ACHN (cell line): Measurements from ENCODE around the gene KANSL1.

ENCODE experiments used
- DNase-seq: peaks from one replicate; pipeline ENCODE4 v3.0.0-alpha.2; 2015
- in situ Hi-C: cut with HindIII; loops from 2 replicates; pipeline ENCODE4 v1.10.0; 2017; ENCODE audit warnings: low sequenced_read_pairs, low pct_ligation_motif_present, low pct_unique_long_range_greater_than_20kb

The KANSL1 gene

DNA sequence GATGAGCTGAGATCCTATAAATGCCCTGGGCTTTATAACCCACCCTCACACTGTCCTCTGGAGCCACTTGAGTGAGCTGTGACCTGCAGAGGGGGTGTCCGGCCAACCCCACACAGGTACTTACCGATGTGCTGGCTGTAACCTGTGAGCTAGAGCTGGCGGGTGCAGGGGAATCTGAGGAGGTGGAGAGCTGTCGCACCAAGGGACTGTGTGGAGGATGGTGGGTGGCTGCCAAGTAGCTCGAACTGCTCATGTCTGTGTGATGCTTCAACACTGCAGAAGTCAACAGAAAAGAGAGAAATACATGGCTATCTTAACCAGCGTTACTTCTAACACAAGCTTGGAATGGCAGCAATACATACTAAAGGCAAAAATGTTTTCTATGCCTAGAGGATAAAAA, 154.8 kb downstream of the KANSL1 start:
- DNase-seq, result no peak
- in situ Hi-C loops, result no loop called here

DNA sequence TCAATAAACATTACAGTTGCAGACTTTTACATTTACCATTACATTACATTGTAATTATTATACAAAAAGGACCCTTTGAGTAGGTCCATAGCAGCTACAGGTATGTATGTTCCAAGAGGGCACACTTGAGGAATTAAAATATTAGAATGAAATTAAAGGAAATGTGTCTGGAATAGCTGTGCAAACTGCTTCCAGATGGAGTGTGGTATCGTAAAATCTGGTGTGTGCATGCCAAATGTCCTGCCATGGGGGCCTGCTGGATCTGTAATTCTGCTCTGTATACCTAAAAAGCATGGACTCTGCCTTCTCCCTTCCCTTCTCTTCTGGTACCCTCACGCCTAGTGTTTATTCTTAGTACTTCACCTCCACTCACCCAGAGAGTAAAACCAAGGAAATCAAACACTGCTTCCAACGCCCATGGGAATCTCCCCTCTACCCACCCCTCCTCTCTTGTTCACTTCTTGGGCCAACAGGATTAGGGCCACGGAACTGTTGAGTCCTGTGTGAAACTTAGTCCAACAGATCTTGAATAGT, 155.4 kb downstream of the KANSL1 start:
- in situ Hi-C loops, result no loop called here
- DNase-seq, result no peak

- DNase-seq, result no peak
- in situ Hi-C loops, result no loop called here
Observed at GRCh38 chr17:46036491-46036890, 156.7 kb downstream of the KANSL1 start.

GRCh38 chr17:46035112-46035818, 158.0 kb downstream of the KANSL1 start:
- DNase-seq, result no peak
- in situ Hi-C loops, result no loop called here

- in situ Hi-C loops, result no loop called here
- no peak for DNase-seq
Observed at GRCh38 chr17:46033392-46033791, 159.8 kb downstream of the KANSL1 start.

DNA sequence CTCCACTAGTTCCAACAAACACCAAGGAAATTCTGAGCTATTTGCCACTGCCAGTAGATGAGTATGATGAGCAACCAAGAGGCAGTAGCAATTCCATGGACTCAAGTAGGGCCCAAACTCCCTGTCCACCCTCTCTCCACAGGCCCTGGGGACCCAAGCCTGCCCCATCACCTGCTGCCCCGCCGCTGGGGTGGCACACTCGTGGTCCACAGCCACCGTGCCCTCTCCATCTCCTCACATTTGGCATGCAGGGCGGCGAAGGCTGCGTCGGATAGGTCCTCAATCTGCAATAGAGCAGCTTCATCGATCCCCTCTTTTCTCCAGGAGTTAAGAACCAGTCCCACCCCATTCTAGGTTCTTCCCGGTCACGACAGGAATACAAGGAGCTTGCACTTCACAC, 160.3 kb downstream of the KANSL1 start:
- no peak for DNase-seq
- in situ Hi-C loops, result no loop called here

DNA sequence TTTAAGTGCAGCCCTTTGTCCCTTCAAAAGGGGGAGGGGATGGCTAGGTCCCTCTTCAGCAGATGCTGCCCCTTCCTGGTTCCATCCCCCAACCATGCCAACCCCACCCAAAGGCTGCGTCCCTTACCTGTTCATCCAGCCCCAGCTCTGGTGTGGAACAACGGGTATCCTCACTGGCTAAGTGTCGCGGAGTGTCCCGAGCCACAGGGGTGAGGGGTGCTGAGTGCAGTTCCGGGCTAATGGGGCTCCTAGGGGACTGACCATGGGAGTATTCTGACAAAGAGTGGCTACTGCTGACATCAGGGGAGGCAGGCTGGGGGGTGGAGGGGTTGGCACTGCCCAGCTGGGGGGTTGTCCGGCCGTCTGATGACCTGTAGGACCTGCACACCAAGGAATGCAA, 161.3 kb downstream of the KANSL1 start:
- no peak for DNase-seq
- in situ Hi-C loops, result no loop called here

GRCh38 chr17:46031440-46031839, 161.8 kb downstream of the KANSL1 start:
- no peak for DNase-seq
- in situ Hi-C loops, result no loop called here

- DNase-seq, result no peak
- in situ Hi-C loops, result no loop called here
Observed at GRCh38 chr17:46030752-46031151, 162.5 kb downstream of the KANSL1 start.

DNA sequence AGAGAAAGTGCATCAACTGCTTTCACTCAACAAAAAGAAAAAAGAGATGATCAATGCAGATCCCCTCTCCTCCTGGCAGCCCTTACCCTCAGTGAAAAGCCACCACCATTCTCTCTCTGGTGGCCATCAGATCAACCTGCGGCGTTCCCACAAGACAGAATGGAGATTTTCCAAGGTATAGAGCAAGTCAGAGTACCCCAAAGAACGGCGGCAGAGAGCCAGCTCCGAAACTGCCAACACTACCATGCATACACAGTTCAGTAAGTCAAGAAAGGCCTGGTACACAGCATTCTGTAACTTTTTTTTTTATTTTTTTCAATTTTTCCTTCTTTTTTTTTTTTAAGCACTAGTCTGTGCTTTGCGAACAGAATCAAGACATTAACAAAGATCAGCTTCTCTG, 163.6 kb downstream of the KANSL1 start:
- in situ Hi-C loops, result no loop called here
- DNase-seq, result no peak

DNA sequence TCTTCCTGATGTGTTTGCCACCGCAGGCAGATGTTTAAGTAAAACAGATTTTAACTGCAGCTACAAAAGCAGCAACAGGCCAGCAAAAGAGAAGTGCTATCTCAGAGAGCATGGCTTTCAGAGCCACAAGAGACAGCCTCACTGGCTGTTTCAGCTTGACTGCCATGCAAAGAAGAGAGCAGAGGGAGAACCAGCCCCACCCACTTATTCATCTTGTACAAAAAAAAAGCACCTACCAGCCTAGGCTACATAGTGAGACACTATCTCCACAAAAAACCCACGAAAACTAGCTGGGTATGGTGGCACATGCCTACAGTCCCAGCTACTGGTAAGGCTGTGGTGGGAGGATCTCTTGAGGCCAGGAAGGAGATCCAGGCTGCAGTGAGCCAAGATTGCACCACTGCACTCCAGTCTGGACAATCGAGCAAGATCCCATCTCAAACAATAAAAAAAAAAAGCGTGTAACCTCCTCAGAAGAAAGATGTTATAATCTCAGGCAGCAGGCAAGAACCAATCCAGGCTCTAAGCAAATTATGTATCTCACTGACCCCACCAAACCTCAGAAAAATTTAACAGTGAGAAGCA, 164.2 kb downstream of the KANSL1 start:
- no peak for DNase-seq
- in situ Hi-C loops, result no loop called here

DNA sequence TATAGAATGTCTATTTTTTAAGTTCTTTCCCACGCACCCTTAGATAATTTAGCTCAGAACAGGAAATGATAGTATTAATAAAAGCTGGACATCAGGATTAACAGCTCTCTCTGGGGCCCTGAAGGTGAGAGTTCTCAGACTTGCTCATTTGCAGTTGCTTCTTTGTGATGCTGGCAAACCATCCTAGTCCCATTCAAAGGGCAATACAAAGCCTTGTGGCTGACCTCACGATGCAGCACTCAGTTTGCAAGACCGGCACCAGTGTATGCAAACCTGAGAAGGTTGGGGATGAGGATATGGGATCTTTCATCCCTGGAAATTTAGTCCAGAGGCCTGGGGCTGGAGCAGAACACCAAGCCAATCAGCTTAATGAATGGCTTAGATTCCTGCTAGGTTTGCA, 164.9 kb downstream of the KANSL1 start:
- in situ Hi-C loops, result no loop called here
- DNase-seq, result no peak

GRCh38 chr17:46027976-46028325, 165.3 kb downstream of the KANSL1 start:
- no peak for DNase-seq
- in situ Hi-C loops, result no loop called here

- in situ Hi-C loops, result no loop called here
- DNase-seq, result no peak
Observed at GRCh38 chr17:46027048-46027975, 165.9 kb downstream of the KANSL1 start.

- no peak for DNase-seq
Observed at GRCh38 chr17:46026166-46027047, 166.8 kb downstream of the KANSL1 start.

GRCh38 chr17:46025510-46026165, 167.6 kb downstream of the KANSL1 start:
- DNase-seq, result no peak
- in situ Hi-C loops, result no loop called here

More at GRCh38 chr17:46026166-46027047, 166.8 kb downstream of the KANSL1 start:
- in situ Hi-C loops, result no loop called here

DNA sequence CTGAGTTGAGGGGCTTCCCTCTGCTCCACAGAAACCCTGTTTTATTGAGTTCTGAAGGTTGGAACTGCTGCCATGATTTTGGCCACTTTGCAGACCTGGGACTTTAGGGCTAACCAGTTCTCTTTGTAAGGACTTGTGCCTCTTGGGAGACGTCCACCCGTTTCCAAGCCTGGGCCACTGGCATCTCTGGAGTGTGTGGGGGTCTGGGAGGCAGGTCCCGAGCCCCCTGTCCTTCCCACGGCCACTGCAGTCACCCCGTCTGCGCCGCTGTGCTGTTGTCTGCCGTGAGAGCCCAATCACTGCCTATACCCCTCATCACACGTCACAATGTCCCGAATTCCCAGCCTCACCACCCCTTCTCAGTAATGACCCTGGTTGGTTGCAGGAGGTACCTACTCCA, 168.2 kb downstream of the KANSL1 start:
- DNase-seq, result no peak
- in situ Hi-C loops, result no loop called here

DNA sequence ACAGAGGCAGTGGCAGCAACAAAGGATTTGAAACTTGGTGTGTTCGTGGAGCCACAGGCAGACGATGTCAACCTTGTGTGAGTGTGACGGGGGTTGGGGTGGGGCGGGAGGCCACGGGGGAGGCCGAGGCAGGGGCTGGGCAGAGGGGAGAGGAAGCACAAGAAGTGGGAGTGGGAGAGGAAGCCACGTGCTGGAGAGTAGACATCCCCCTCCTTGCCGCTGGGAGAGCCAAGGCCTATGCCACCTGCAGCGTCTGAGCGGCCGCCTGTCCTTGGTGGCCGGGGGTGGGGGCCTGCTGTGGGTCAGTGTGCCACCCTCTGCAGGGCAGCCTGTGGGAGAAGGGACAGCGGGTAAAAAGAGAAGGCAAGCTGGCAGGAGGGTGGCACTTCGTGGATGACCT, 168.6 kb downstream of the KANSL1 start:
- in situ Hi-C loops, result no loop called here
- DNase-seq, result no peak
